Panc1 (cell line): Measurements from ENCODE around the gene SPATA16.

Experiments
- CTCF ChIP-seq: fragments of 450-650 bp; IDR thresholded peaks from 2 replicates; pipeline ENCODE4 v1.5.1; 2017; ENCODE audit warnings: mild to moderate bottlenecking
- POLR2AphosphoS5 ChIP-seq: IDR thresholded peaks from 2 replicates; pipeline ENCODE4 v1.6.1; 2012; ENCODE audit warnings: mild to moderate bottlenecking, low read depth, low read length, moderate library complexity
- SIN3A ChIP-seq: IDR thresholded peaks from 2 replicates; pipeline ENCODE4 v1.6.1; 2012; ENCODE audit warnings: low read depth, mild to moderate bottlenecking, low read length, moderate library complexity, borderline replicate concordance; ENCODE audit not compliant: insufficient read depth
- TCF7L2 ChIP-seq: IDR thresholded peaks from 2 replicates; pipeline ENCODE4 v1.6.1; 2011; ENCODE audit warnings: mild to moderate bottlenecking, low read depth, low read length, inconsistent platforms

GRCh38 chr3:173009410-173009809 lies 131.6 kb downstream of the SPATA16 start:
- TF ChIP-seq CTCF (no peak), SIN3A (no peak), POLR2AphosphoS5 (no peak), TCF7L2 (no peak)
